ENCODE data around the gene ERBB4.
"Not testable (repeated sequence)": the region's sequence is repeated elsewhere in the genome, so short reads cannot be mapped to it uniquely, and the experiment has no call there.

Gene ERBB4

GRCh38 chr2:211599146-211599545 is 939.5 kb downstream of the ERBB4 start:
- Mint-ChIP-seq H3K4me3 (no peak overlapping the region), H3K27ac (no peak overlapping the region), H3K36me3 (no peaks in the 10 kb centered on the region), H3K9me3 (no peaks in the 10 kb centered on the region), H3K4me1 (no peaks in the 10 kb centered on the region), H3K27me3 (no peaks in the 10 kb centered on the region)
- DNase-seq = no peak
- CTCF ChIA-PET = no interaction called here

GRCh38 chr2:211598238-211598637 is 940.4 kb downstream of the ERBB4 start:
- Mint-ChIP-seq H3K27me3 (no peaks in the 10 kb centered on the region), H3K4me1 (no peaks in the 10 kb centered on the region), H3K4me3 (no peak overlapping the region), H3K9me3 (no peaks in the 10 kb centered on the region), H3K36me3 (no peaks in the 10 kb centered on the region), H3K27ac (no peak overlapping the region)
- no peak for DNase-seq
- CTCF ChIA-PET = no interaction called here

GRCh38 chr2:211592006-211592405 is 946.6 kb downstream of the ERBB4 start:
- H3K36me3 Mint-ChIP-seq, H3K4me3 Mint-ChIP-seq, H3K9me3 Mint-ChIP-seq, H3K27me3 Mint-ChIP-seq, CTCF ChIA-PET, H3K4me1 Mint-ChIP-seq, DNase-seq, H3K27ac Mint-ChIP-seq: not testable (repeated sequence)

GRCh38 chr2:211591426-211591825 is 947.2 kb downstream of the ERBB4 start:
- CTCF ChIA-PET = no interaction called here
- Mint-ChIP-seq H3K27me3 (no peaks in the 10 kb centered on the region), H3K27ac (no peak overlapping the region), H3K4me1 (no peaks in the 10 kb centered on the region), H3K4me3 (no peak overlapping the region), H3K9me3 (no peaks in the 10 kb centered on the region), H3K36me3 (no peaks in the 10 kb centered on the region)
- no peak for DNase-seq

GRCh38 chr2:211568439-211568838 is 970.2 kb downstream of the ERBB4 start:
- Mint-ChIP-seq H3K36me3 (no peaks in the 10 kb centered on the region), H3K27ac (no peak overlapping the region), H3K27me3 (no peaks in the 10 kb centered on the region), H3K4me1 (no peaks in the 10 kb centered on the region), H3K9me3 (peaks cover 2% of the 10 kb centered on the region), H3K4me3 (no peak overlapping the region)
- DNase-seq = no peak
- CTCF ChIA-PET = no interaction called here

- H3K27me3 Mint-ChIP-seq = no peaks in the 10 kb centered on the region
- H3K4me3 Mint-ChIP-seq = no peak overlapping the region
- H3K9me3 Mint-ChIP-seq = no peaks in the 10 kb centered on the region
- CTCF ChIA-PET = no interaction called here
- H3K36me3 Mint-ChIP-seq = no peaks in the 10 kb centered on the region
- H3K27ac Mint-ChIP-seq = peak overlapping the region; percentile 33
- DNase-seq = no peak
- no peaks in the 10 kb centered on the region for H3K4me1 Mint-ChIP-seq
Measured at GRCh38 chr2:211564441-211564840, 974.2 kb downstream of the ERBB4 start.

- no peaks in the 10 kb centered on the region for H3K27me3 Mint-ChIP-seq
- no peaks in the 10 kb centered on the region for H3K36me3 Mint-ChIP-seq
- no peak overlapping the region for H3K27ac Mint-ChIP-seq
- no peak overlapping the region for H3K4me3 Mint-ChIP-seq
- H3K4me1 Mint-ChIP-seq = no peaks in the 10 kb centered on the region
- no peaks in the 10 kb centered on the region for H3K9me3 Mint-ChIP-seq
- DNase-seq = no peak
- CTCF ChIA-PET = no interaction called here
Measured at GRCh38 chr2:211545582-211545981, 993.0 kb downstream of the ERBB4 start.

- Mint-ChIP-seq H3K4me3 (no peak overlapping the region), H3K36me3 (no peaks in the 10 kb centered on the region), H3K27ac (no peak overlapping the region), H3K9me3 (no peaks in the 10 kb centered on the region), H3K4me1 (no peaks in the 10 kb centered on the region), H3K27me3 (no peaks in the 10 kb centered on the region)
- CTCF ChIA-PET = no interaction called here
- DNase-seq = no peak
Measured at GRCh38 chr2:211534632-211535031, 1004.0 kb downstream of the ERBB4 start.

- H3K36me3 Mint-ChIP-seq, DNase-seq, H3K4me1 Mint-ChIP-seq, CTCF ChIA-PET, H3K27ac Mint-ChIP-seq, H3K27me3 Mint-ChIP-seq, H3K4me3 Mint-ChIP-seq: not testable (repeated sequence)
- H3K9me3 Mint-ChIP-seq = peaks cover 12% of the 10 kb centered on the region
Measured at GRCh38 chr2:211524248-211524647, 1014.4 kb downstream of the ERBB4 start.

- Mint-ChIP-seq H3K36me3 (no peaks in the 10 kb centered on the region), H3K27ac (no peak overlapping the region), H3K4me1 (no peaks in the 10 kb centered on the region), H3K4me3 (no peak overlapping the region), H3K9me3 (peaks cover 1% of the 10 kb centered on the region), H3K27me3 (no peaks in the 10 kb centered on the region)
- CTCF ChIA-PET = no interaction called here
- DNase-seq = no peak
Measured at GRCh38 chr2:211516537-211516936, 1022.1 kb downstream of the ERBB4 start.

- H3K4me3 Mint-ChIP-seq = no peak overlapping the region
- DNase-seq = no peak
- H3K4me1 Mint-ChIP-seq = no peaks in the 10 kb centered on the region
- H3K27ac Mint-ChIP-seq = no peak overlapping the region
- H3K9me3 Mint-ChIP-seq = peaks cover 1% of the 10 kb centered on the region
- no peaks in the 10 kb centered on the region for H3K36me3 Mint-ChIP-seq
- CTCF ChIA-PET = no interaction called here
- no peaks in the 10 kb centered on the region for H3K27me3 Mint-ChIP-seq
Measured at GRCh38 chr2:211514049-211514448, 1024.6 kb downstream of the ERBB4 start.

- Mint-ChIP-seq H3K36me3 (no peaks in the 10 kb centered on the region), H3K27me3 (no peaks in the 10 kb centered on the region), H3K27ac (no peak overlapping the region), H3K9me3 (peaks cover 1% of the 10 kb centered on the region), H3K4me3 (no peak overlapping the region), H3K4me1 (no peaks in the 10 kb centered on the region)
- no peak for DNase-seq
- CTCF ChIA-PET = interaction anchor here (0.6 kb wide), 1 partner anchor 18 kb away, joined by 3 read pairs; no protein-coding TSS in a partner anchor
Measured at GRCh38 chr2:211513446-211513845, 1025.2 kb downstream of the ERBB4 start.

GRCh38 chr2:211512806-211513205 is 1025.8 kb downstream of the ERBB4 start:
- CTCF ChIA-PET = no interaction called here
- Mint-ChIP-seq H3K27ac (no peak overlapping the region), H3K36me3 (no peaks in the 10 kb centered on the region), H3K9me3 (peaks cover 1% of the 10 kb centered on the region), H3K4me3 (no peak overlapping the region), H3K27me3 (no peaks in the 10 kb centered on the region), H3K4me1 (no peaks in the 10 kb centered on the region)
- DNase-seq = no peak

GRCh38 chr2:211503856-211504255 is 1034.7 kb downstream of the ERBB4 start:
- no peak overlapping the region for H3K4me3 Mint-ChIP-seq
- no peaks in the 10 kb centered on the region for H3K4me1 Mint-ChIP-seq
- no peak overlapping the region for H3K27ac Mint-ChIP-seq
- H3K27me3 Mint-ChIP-seq = no peaks in the 10 kb centered on the region
- DNase-seq = no peak
- peaks cover 7% of the 10 kb centered on the region for H3K9me3 Mint-ChIP-seq
- CTCF ChIA-PET = interaction anchor here (1.0 kb wide), 1 partner anchor 50 kb away, joined by 4 read pairs; no protein-coding TSS in a partner anchor
- no peaks in the 10 kb centered on the region for H3K36me3 Mint-ChIP-seq

- no peaks in the 10 kb centered on the region for H3K36me3 Mint-ChIP-seq
- CTCF ChIA-PET = interaction anchor here (0.8 kb wide), 1 partner anchor 109 kb away, joined by 3 read pairs; no protein-coding TSS in a partner anchor
- H3K4me1 Mint-ChIP-seq = no peaks in the 10 kb centered on the region
- DNase-seq = no peak
- H3K4me3 Mint-ChIP-seq = no peak overlapping the region
- peaks cover 7% of the 10 kb centered on the region for H3K9me3 Mint-ChIP-seq
- H3K27me3 Mint-ChIP-seq = no peaks in the 10 kb centered on the region
- H3K27ac Mint-ChIP-seq = no peak overlapping the region
Measured at GRCh38 chr2:211503198-211503597, 1035.4 kb downstream of the ERBB4 start.

- Mint-ChIP-seq H3K27me3 (no peaks in the 10 kb centered on the region), H3K4me1 (no peaks in the 10 kb centered on the region), H3K27ac (no peak overlapping the region), H3K4me3 (no peak overlapping the region), H3K9me3 (peaks cover 3% of the 10 kb centered on the region), H3K36me3 (no peaks in the 10 kb centered on the region)
- CTCF ChIA-PET = no interaction called here
- DNase-seq = no peak
Measured at GRCh38 chr2:211498551-211499205, 1039.9 kb downstream of the ERBB4 start.

All from activated naive CD4-positive, alpha-beta T cell treated with anti-CD3 and anti-CD28 coated beads, Interleukin-2, amount 10 ng/mL, durations not matched to agents 7 days and 5 days (primary cell).